ENCODE results near the gene NPAS3.

Gene NPAS3

GRCh38 chr14:33814010-33814409 is 875.3 kb downstream of the NPAS3 start:
- no peak for DNase-seq

GRCh38 chr14:33833706-33834465 is 895.2 kb downstream of the NPAS3 start:
- DNase-seq, result no peak

DNA sequence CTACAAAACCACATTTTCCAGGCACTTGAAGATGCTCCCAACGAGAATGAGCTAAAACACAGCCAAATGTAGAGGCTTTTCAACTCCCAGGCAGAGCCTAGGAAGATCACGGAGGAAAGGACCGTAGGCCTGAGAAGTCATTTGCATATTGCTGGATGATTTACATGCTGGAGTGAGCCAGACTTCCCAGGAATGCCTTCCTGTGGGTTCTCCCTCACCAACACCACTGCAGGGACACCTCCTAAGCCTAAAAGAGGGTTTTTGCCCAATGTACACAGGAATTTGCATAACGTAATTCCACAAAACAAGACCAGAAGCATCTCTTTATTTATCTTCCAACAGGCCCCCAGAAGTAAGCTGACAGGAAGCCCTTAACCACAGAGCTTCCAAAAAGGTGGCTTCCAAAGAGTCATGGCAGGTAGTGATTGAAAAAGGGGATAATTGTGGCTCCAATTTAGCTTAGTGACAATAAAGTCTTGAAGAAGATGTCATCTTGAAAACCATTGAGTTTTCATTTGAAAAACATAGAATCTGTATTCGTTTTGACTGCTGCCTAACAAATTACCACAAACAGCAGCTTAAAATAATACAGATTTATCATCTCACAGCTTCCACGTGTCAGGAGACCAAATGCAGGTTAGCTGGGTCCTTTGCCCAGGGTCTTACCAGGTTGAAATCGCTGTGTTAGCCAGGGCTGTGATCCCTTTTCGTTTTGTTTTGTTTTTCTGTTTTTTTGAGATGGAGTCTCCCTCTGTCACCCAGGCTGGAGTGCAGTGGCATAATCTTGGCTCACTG is 896.0 kb downstream of the NPAS3 start:
- no peak for DNase-seq

DNA sequence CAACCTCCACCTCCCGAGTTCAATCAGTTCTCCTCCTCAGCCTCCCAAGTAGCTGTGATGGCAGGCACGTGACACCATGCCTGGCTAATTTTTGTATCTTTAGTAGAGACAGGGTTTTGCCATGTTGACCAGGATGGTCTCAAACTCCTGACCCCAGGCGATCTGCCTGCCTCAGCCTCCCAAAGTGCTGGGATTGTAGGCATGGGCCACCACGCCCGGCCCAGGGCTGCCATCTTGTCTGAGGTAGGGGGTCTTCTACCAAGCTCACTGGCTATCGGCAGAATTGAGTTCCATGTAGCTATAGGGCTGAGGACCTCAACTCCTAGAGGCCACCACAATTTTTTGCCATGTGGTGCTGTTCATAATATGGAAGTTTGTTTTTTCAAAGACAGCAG is 896.6 kb downstream of the NPAS3 start:
- no peak for DNase-seq

DNA sequence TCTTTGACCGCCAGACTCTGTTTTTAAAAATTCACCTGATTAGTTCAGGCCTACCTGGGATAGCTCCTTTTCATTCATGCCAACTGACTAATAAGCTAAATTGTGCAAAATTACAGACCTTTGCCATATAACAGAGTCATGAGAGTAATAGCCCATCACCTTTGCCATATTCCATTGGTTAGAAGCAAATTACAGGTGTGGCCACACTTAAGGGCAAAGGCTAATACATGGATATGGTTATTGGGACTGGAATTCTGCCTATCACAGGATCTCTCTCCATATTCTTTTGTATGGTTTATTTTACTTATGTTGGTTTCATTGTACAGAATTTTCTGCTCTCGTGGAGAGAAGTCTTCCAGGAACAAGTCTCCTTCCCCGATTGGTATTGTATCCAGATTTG is 897.0 kb downstream of the NPAS3 start:
- no peak for DNase-seq

DNA sequence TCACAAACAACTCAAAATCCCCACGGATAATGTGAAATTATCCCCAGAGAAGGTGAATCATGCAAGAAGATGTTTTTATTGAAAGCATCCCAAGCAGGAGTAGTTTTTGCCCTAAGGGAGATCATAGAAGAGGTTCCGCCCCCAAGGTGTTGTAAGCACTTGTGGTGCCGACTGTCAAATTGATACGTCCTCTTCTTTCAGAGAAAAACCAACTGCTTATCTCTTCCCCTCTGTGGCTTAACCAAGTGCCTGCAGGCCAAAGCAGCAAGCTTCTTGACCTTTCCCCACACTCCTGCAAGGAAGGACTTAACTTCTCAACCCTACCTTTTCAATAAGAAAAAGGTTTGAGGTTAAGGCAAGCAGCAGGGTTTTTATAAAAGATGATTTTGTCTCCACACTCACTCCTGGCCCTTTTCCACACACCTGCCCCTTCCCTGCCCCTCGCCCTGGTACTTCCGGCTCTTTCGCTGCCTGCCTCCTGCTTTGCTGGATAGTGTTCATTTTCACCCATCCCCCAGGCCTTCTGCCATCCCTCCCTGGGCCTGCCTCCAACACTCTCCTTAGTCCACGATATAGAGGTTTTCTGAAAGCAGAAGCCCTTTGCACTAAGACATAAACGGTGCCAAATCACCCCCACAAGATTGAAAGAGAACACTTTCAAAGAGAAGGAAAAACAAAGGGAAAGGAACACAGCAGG is 897.7 kb downstream of the NPAS3 start:
- DNase-seq, result no peak

DNA sequence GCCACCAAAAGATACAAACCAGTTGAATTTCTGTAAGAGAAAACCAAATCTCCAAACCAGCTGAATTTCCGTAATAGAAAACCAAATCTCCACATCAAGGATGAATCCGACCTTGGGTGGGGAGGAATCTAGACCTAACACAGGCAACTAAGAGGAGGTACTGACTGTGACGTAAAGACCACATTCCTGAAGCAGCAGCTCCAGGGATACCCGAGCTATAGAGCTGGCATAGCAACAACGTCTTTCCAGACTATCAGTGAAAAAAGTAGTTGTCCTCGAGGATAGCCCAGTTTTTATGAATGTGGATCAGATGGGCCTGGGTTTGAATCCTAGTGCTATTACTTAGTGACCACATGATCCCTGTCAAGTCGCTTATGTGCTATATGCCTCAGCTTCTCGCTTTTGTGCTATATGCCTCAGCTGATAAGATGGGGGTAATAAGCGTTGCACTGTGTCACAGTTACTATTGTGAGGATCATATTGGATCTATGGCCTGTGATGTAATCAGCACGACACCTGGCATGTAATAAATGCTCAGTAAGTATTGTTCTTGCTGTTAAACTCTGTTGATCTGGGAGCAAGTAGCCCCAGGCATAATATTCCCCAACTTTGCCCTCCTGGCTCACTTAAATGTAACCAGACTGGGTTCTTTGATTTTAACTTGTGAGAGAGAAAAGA is 898.4 kb downstream of the NPAS3 start:
- no peak for DNase-seq

DNA sequence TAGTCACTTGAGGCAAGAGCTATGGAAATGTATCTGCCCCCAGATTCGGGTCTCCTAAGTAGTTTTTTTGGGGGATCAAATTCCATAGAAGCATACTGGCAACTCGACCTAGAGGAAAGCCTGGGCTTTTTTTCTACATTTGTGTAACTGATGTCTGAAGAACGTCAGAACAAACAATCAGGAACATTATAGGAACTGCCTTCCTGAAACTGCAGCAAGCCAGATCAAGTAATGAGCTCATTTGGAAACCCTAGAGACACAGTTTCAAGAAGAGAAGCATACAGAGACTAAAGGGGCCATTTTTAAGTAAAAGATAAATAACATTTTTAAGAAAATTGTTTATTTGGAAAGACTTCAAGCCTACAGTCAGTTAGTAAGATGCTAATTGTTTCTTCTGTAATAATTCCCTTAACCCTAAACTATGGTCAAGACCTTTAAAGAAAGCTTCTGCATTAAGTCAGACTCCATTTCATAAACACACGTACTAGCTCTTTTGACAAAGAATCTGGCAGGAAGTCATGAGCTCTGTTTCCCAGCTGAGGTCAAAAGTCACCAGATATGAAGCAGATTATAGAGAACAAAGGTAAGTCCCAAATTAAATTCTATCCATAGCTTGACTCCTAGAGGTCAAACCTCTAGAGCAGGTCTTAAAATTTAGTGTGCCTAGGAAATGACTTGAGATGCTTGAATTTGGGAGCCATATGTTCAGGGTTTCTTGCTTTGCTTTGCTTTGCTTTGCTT is 899.4 kb downstream of the NPAS3 start:
- DNase-seq, result no peak

- peak; percentile 40 for DNase-seq
Measured at GRCh38 chr14:33839193-33840076, 900.8 kb downstream of the NPAS3 start.

DNA sequence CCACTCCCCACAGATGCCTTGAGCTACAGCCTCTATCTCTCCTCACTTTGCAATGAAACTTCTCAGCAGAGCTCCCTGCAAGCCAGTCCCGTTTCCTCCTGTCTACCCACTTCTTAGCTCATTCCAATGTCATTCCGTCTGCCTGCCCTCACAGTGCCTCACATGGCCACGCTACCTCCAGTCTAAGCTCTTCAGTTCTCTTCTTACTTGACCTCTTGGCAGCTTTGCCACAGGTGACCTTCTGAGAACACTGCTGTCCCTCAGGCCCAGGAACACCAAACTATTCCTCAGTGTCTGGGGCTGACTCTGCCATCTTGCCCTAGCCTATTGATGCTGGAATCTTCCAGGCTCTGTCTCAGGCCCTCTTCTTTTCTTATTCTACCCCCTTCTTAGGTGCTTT is 902.1 kb downstream of the NPAS3 start:
- no peak for DNase-seq

DNA sequence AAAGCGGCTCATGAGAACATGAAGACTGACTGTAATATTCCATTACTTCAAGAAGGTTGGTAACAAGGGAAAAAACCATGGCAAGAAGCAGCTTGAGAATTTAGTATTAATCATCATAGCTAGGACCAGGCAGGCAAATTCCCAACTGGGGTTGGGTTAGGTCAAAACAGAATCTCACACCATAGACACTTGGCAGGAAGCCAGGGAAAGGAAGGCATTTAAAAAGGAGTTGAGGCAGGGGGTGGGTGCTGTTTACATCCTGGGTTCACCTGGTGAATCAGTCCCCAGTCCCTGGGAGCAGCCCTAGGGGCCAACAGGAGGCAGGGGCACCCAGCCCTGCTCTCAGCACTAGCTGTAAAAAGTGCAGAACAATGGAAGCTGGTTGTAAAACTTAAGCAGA is 903.6 kb downstream of the NPAS3 start:
- no peak for DNase-seq

- no peak for DNase-seq
Measured at GRCh38 chr14:33844118-33844517, 905.4 kb downstream of the NPAS3 start.

- no peak for DNase-seq
Measured at GRCh38 chr14:33846100-33846824, 907.6 kb downstream of the NPAS3 start.

DNA sequence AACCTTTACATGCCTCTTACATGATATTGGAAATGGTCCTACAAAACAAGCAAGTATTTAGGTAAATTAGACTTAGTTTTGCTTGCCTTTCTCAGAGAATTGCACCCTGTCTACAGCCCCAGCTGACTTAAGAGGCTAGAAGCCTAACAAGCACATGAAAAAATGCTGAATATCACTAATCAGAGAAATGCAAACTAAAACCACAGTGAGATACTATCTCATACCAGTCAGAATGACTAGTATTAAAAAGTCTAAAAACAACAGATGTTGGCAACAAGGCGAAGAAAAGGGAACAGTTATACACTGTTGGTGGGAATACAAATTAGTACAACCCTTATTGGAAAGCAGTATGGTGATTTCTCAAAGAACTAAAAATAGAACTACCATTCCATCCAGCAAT is 908.4 kb downstream of the NPAS3 start:
- DNase-seq, result no peak

- DNase-seq, result no peak
Measured at GRCh38 chr14:33848009-33848408, 909.3 kb downstream of the NPAS3 start.

GRCh38 chr14:33848706-33849454 is 910.2 kb downstream of the NPAS3 start:
- peak; percentile 13 for DNase-seq

- no peak for DNase-seq
Measured at GRCh38 chr14:33849455-33849801, 910.7 kb downstream of the NPAS3 start.

- DNase-seq, result no peak
Measured at GRCh38 chr14:33850826-33851225, 912.1 kb downstream of the NPAS3 start.

- DNase-seq, result no peak
Measured at GRCh38 chr14:33851366-33851765, 912.7 kb downstream of the NPAS3 start.

- DNase-seq, result no peak
Measured at GRCh38 chr14:33851931-33852330, 913.3 kb downstream of the NPAS3 start.
